Fibroblast of mammary gland (primary cell): ENCODE measurements around the gene GTF3C2.

Experiments
- DNase-seq: peaks from one replicate; pipeline ENCODE4 v3.0.0-alpha.2; 2010; ENCODE audit warnings: low read depth
- H3K4me3 ChIP-seq: 2 replicates; pipeline ENCODE4 v1.5.1; 2011; ENCODE audit warnings: low read depth, mild to moderate bottlenecking, low read length, moderate library complexity; ENCODE audit not compliant: control insufficient read depth
- CTCF ChIP-seq: conservative IDR thresholded peaks from 2 replicates; pipeline ENCODE4 v1.5.1; 2011; ENCODE audit warnings: low read depth, low read length, inconsistent platforms; ENCODE audit not compliant: control insufficient read depth, insufficient read depth

Gene GTF3C2

GRCh38 chr2:27282892-27283291 is 73.7 kb downstream of the GTF3C2 start:
- no peak for DNase-seq
- TF ChIP-seq CTCF, result no peak
- H3K4me3 ChIP-seq, result no peak overlapping the region

GRCh38 chr2:27281855-27282559 is 74.6 kb downstream of the GTF3C2 start, which contains the start of gene TRIM54:
Gene TRIM54, plus strand, starts transcription at chr2:27282429. Its CDS starts 303 bp downstream, at chr2:27282732.
- TF ChIP-seq CTCF, result no peak
- no peak within 1 kb of the TSS for H3K4me3 ChIP-seq
- peak; percentile 30 for DNase-seq

- no peak for TF ChIP-seq CTCF
- no peak overlapping the region for H3K4me3 ChIP-seq
- DNase-seq, result no peak
Measured at GRCh38 chr2:27281442-27281841, 75.1 kb downstream of the GTF3C2 start.

- H3K4me3 ChIP-seq, result no peak overlapping the region
- DNase-seq, result no peak
- no peak for TF ChIP-seq CTCF
Measured at GRCh38 chr2:27280826-27281225, 75.7 kb downstream of the GTF3C2 start.

- no peak for DNase-seq
- TF ChIP-seq CTCF, result no peak
- H3K4me3 ChIP-seq, result no peak overlapping the region
Measured at GRCh38 chr2:27278010-27278409, 78.6 kb downstream of the GTF3C2 start.
